Measurements from ENCODE around the gene NIPSNAP3A. TPM values are rescaled to one million over a fixed set of nuclear protein-coding genes. Genes with fewer than 3 reads are reported as not detected.

NIPSNAP3A gene
- total RNA-seq, 1 experiment from 2014 or later = 13.6 TPM

DNA sequence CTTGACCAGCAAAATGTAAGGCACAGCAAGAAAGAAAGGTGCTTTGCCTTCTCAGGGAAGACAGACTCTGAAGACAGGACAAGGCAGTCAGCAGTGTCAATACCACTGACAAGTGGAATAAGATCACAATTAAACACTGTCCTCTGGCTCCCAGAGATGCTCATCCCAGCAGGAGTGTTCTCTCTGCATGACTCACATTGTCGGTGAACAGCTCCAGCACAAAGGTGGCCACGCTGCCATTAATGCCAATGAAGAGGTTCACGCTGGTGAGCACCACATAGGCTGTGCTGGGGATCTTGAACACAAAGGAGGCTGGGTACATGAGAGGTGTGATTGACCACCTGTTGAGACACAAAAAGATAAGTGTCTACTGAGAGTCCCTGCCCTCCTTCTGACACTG, 48.4 kb downstream of the NIPSNAP3A start:
- POLR2A ChIA-PET (ENCODE audit: low non-redundant PET) = no interaction called here

DNA sequence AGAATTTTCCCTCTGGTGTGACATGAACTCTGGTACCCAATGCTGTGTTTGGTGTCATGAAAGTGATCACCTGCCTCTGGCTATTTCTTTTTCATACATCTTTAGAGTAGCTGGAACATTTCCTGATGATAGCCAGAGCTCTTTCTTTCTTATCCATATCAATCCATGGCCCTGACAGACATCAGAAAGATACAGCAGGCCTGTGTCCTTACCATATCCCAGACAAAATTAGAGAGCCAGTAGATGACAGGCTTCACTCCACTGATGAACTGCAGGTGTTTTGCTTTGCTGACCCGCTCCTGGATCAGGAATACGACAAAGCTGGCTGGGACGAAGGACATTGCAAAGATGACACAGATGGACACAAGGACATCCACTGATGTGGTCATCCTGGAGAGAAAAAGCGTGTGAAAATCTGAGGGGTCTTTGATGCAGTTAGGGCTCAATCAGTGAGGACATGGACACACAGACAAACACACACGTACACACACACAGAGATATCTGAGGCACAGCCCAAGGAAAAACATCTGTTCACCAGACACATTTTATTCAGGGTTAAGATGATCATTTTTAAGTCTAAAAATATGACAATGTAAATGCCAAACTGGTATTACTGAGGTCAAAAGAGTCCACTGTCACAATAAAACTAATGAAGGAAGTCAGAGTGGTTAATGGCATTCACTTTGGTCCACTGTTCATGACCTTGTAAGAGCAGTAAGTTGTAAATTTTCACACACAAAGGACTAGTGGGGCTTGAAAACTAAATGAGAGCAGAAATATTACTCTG, 50.9 kb downstream of the NIPSNAP3A start:
- no TSS peak for BruUV-seq (replicated peaks)
- POLR2A ChIA-PET (ENCODE audit: low non-redundant PET) = no interaction called here
- TF ChIP-seq, protein P1, sequence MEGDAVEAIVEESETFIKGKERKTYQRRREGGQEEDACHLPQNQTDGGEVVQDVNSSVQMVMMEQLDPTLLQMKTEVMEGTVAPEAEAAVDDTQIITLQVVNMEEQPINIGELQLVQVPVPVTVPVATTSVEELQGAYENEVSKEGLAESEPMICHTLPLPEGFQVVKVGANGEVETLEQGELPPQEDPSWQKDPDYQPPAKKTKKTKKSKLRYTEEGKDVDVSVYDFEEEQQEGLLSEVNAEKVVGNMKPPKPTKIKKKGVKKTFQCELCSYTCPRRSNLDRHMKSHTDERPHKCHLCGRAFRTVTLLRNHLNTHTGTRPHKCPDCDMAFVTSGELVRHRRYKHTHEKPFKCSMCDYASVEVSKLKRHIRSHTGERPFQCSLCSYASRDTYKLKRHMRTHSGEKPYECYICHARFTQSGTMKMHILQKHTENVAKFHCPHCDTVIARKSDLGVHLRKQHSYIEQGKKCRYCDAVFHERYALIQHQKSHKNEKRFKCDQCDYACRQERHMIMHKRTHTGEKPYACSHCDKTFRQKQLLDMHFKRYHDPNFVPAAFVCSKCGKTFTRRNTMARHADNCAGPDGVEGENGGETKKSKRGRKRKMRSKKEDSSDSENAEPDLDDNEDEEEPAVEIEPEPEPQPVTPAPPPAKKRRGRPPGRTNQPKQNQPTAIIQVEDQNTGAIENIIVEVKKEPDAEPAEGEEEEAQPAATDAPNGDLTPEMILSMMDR (conservative IDR thresholded peaks at IDR 0.05; ENCODE audit: low read depth, low read length) = no peak
- TF ChIP-seq EZH2 (IDR thresholded peaks at IDR 0.05; ENCODE audit: borderline replicate concordance, low read depth, low read length, poor library complexity, severe bottlenecking) = no peak

More for the DNA sequence above, 48.4 kb downstream of the NIPSNAP3A start:
- no peaks in the 10 kb centered on the region for H3K4me1 ChIP-seq (ENCODE audit: insufficient read depth, low read length, poor library complexity, severe bottlenecking)
- H3K27ac ChIP-seq (ENCODE audit: low read depth, low read length, poor library complexity, severe bottlenecking) = no peak overlapping the region
- H3K36me3 ChIP-seq (ENCODE audit: insufficient read depth, low read length, poor library complexity, severe bottlenecking) = no peaks in the 10 kb centered on the region
- CTCF ChIA-PET = no interaction called here
- peaks cover 3% of the 10 kb centered on the region for H3K27me3 ChIP-seq (replicated peaks; ENCODE audit: insufficient read depth, low read depth, low read length, poor library complexity)
- H3K4me3 ChIP-seq (ENCODE audit: low read depth, low read length, poor library complexity, severe bottlenecking) = no peak overlapping the region
- TF ChIP-seq, protein P1 (conservative IDR thresholded peaks at IDR 0.05; ENCODE audit: low read depth, low read length) = no peak
- no peak for TF ChIP-seq EZH2 (IDR thresholded peaks at IDR 0.05; ENCODE audit: borderline replicate concordance, low read depth, low read length, poor library complexity, severe bottlenecking)
- intact Hi-C loops (cut with micrococcal nuclease; ENCODE audit: unreplicated experiment) = no loop called here
- H3K9me3 ChIP-seq (ENCODE audit: low read depth, low read length, poor library complexity, severe bottlenecking) = no peaks in the 10 kb centered on the region
- no TSS peak for BruUV-seq (replicated peaks)
- DNase-seq (ENCODE audit: low spot score) = peak; percentile 3

DNA sequence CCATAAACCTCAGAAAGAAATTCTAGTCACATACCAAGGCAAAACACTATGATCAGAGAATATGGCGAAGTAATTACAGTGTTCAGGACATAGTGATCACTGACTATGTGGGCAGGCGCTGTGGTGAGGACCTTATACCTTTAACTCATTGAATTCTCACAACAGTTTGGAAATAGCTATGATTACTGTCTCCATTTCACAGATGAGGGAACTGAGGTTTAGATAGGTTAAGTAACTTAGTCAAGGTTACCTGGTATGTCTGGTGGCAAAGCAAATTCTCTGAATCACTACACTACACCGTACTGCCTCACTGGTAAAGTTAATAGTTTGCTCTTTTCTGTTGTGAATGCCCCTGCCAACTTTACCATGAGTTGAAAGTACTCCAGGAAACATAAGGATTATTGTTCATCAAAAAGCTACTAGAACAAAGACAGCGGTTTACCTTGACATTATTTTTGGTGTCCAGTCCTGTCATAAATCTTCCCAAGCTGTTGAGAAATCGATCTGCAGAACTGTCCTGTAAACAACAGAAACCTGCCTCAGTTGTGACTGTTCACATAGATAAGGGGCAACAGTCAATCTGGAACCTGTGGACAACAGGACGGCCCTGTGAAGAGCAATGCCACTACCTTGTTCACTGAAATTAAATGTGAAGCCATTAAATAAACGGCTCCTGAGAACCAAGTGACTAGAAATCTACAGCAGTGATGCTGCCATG, 52.7 kb downstream of the NIPSNAP3A start:
- intact Hi-C loops (cut with micrococcal nuclease; ENCODE audit: unreplicated experiment) = no loop called here
- DNase-seq (ENCODE audit: low spot score) = no peak
- H3K4me3 ChIP-seq (ENCODE audit: low read depth, low read length, poor library complexity, severe bottlenecking) = no peak overlapping the region
- ChIA-PET POLR2A (ENCODE audit: low non-redundant PET) (no interaction called here), CTCF (no interaction called here)
- H3K9me3 ChIP-seq (ENCODE audit: low read depth, low read length, poor library complexity, severe bottlenecking) = no peaks in the 10 kb centered on the region
- no peaks in the 10 kb centered on the region for H3K36me3 ChIP-seq (ENCODE audit: insufficient read depth, low read length, poor library complexity, severe bottlenecking)
- TF ChIP-seq EZH2 (IDR thresholded peaks at IDR 0.05; ENCODE audit: borderline replicate concordance, low read depth, low read length, poor library complexity, severe bottlenecking) = no peak
- TF ChIP-seq, protein P1 (conservative IDR thresholded peaks at IDR 0.05; ENCODE audit: low read depth, low read length) = no peak
- no peaks in the 10 kb centered on the region for H3K4me1 ChIP-seq (ENCODE audit: insufficient read depth, low read length, poor library complexity, severe bottlenecking)
- H3K27ac ChIP-seq (ENCODE audit: low read depth, low read length, poor library complexity, severe bottlenecking) = no peak overlapping the region
- no TSS peak for BruUV-seq (replicated peaks)
- peaks cover 3% of the 10 kb centered on the region for H3K27me3 ChIP-seq (replicated peaks; ENCODE audit: insufficient read depth, low read depth, low read length, poor library complexity)

More for the DNA sequence above, 50.9 kb downstream of the NIPSNAP3A start:
- Histone ChIP-seq H3K4me3 (ENCODE audit: low read depth, low read length, poor library complexity, severe bottlenecking) (no peak overlapping the region), H3K27ac (ENCODE audit: low read depth, low read length, poor library complexity, severe bottlenecking) (no peak overlapping the region), H3K36me3 (ENCODE audit: insufficient read depth, low read length, poor library complexity, severe bottlenecking) (no peaks in the 10 kb centered on the region), H3K27me3 (replicated peaks; ENCODE audit: insufficient read depth, low read depth, low read length, poor library complexity) (peaks cover 3% of the 10 kb centered on the region), H3K4me1 (ENCODE audit: insufficient read depth, low read length, poor library complexity, severe bottlenecking) (no peaks in the 10 kb centered on the region), H3K9me3 (ENCODE audit: low read depth, low read length, poor library complexity, severe bottlenecking) (no peaks in the 10 kb centered on the region)
- no peak for DNase-seq (ENCODE audit: low spot score)
- CTCF ChIA-PET = no interaction called here
- intact Hi-C loops (cut with micrococcal nuclease; ENCODE audit: unreplicated experiment) = no loop called here
